Epithelial cell of esophagus (primary cell): ENCODE data around the gene IDS.
"Not testable (repeated sequence)": the region's sequence is repeated elsewhere in the genome, so short reads cannot be mapped to it uniquely, and the experiment has no call there.

Experiments used
- DNase-seq: peaks from one replicate; pipeline ENCODE4 v3.0.0; 2010; ENCODE audit warnings: low read depth
- H3K4me3 ChIP-seq: 2 replicates; pipeline ENCODE4 v1.5.1; 2011; ENCODE audit warnings: mild to moderate bottlenecking, low read length, control low read depth
- CTCF ChIP-seq: IDR thresholded peaks from 2 replicates; pipeline ENCODE4 v1.5.1; 2011; ENCODE audit warnings: low read depth, mild to moderate bottlenecking, low read length, control low read depth, inconsistent platforms; ENCODE audit not compliant: insufficient read depth; ENCODE audit errors: missing control alignments

The IDS gene

GRCh38 chrX:149540131-149540620, 35.1 kb upstream of the IDS start:
- TF ChIP-seq CTCF = no peak
- peak overlapping the region; percentile 61 for H3K4me3 ChIP-seq
- DNase-seq = peak; percentile 90

- H3K4me3 ChIP-seq = peak overlapping the region; percentile 53
These were observed 34.4 kb upstream of the IDS start for GRCh38 chrX:149539283-149540130.

GRCh38 chrX:149537474-149537873, 32.4 kb upstream of the IDS start:
- not testable (repeated sequence) for DNase-seq, H3K4me3 ChIP-seq

More at GRCh38 chrX:149539283-149540130, 34.4 kb upstream of the IDS start:
- peak; percentile 94 for DNase-seq
- no peak for TF ChIP-seq CTCF

GRCh38 chrX:149534926-149535602, 30.0 kb upstream of the IDS start:
- H3K4me3 ChIP-seq, DNase-seq: not testable (repeated sequence)

- not testable (repeated sequence) for H3K4me3 ChIP-seq, DNase-seq
These were observed 28.9 kb upstream of the IDS start for GRCh38 chrX:149533999-149534398.

- H3K4me3 ChIP-seq, DNase-seq: not testable (repeated sequence)
These were observed 27.8 kb upstream of the IDS start for GRCh38 chrX:149532868-149533267.

GRCh38 chrX:149531599-149531998, 26.5 kb upstream of the IDS start:
- no peak overlapping the region for H3K4me3 ChIP-seq
- no peak for TF ChIP-seq CTCF
- DNase-seq = no peak

GRCh38 chrX:149528381-149528780, 23.3 kb upstream of the IDS start:
- DNase-seq = no peak
- TF ChIP-seq CTCF = no peak

GRCh38 chrX:149527705-149528104, 22.6 kb upstream of the IDS start:
- peak; percentile 49 for DNase-seq
- peak; percentile 68 for TF ChIP-seq CTCF

More at GRCh38 chrX:149528381-149528780, 23.3 kb upstream of the IDS start:
- H3K4me3 ChIP-seq = no peak overlapping the region

GRCh38 chrX:149526318-149527033, 21.4 kb upstream of the IDS start:
- H3K4me3 ChIP-seq, DNase-seq: not testable (repeated sequence)

More at GRCh38 chrX:149527705-149528104, 22.6 kb upstream of the IDS start:
- H3K4me3 ChIP-seq = no peak overlapping the region

GRCh38 chrX:149525903-149526302, 20.8 kb upstream of the IDS start:
- not testable (repeated sequence) for H3K4me3 ChIP-seq, DNase-seq

GRCh38 chrX:149525389-149525788, 20.3 kb upstream of the IDS start:
- DNase-seq = peak; percentile 33
- H3K4me3 ChIP-seq = not testable (repeated sequence)
